Activated naive CD8-positive, alpha-beta T cell treated with anti-CD3 and anti-CD28 coated beads for 36 hours (primary cell): Measurements from ENCODE around the gene GRIN2C. TPM values are rescaled to one million over a fixed set of nuclear protein-coding genes. Genes with fewer than 3 reads are reported as not detected.
"Not testable (repeated sequence)": the region's sequence is repeated elsewhere in the genome, so short reads cannot be mapped to it uniquely, and the experiment has no call there.

Source experiments
- DNase-seq: peaks from one replicate; pipeline ENCODE4 v3.0.0; 2021
- H3K27ac Mint-ChIP-seq: one replicate; pipeline ENCODE4 v1.8.0; 2022; ENCODE audit warnings: mild to moderate bottlenecking, moderate library complexity, mixed read lengths
- H3K27me3 Mint-ChIP-seq: one replicate; pipeline ENCODE4 v1.8.0; 2022; ENCODE audit warnings: mild to moderate bottlenecking, mixed read lengths
- H3K36me3 Mint-ChIP-seq: one replicate; pipeline ENCODE4 v1.8.0; 2021; ENCODE audit warnings: mild to moderate bottlenecking, mixed read lengths
- H3K4me1 Mint-ChIP-seq: one replicate; pipeline ENCODE4 v1.8.0; 2021; ENCODE audit warnings: mixed read lengths
- H3K4me3 Mint-ChIP-seq: one replicate; pipeline ENCODE4 v1.8.0; 2022; ENCODE audit warnings: mild to moderate bottlenecking, moderate library complexity, mixed read lengths
- H3K9me3 Mint-ChIP-seq: one replicate; pipeline ENCODE4 v1.8.0; 2022; ENCODE audit warnings: mixed read lengths
- total RNA-seq, 2 experiments: library from RNA; stranded (reverse); gene quantifications; one replicate each; pipeline ENCODE4 v1.2.3, GENCODE V29; 2021

Gene GRIN2C
- not detected for total RNA-seq

DNA sequence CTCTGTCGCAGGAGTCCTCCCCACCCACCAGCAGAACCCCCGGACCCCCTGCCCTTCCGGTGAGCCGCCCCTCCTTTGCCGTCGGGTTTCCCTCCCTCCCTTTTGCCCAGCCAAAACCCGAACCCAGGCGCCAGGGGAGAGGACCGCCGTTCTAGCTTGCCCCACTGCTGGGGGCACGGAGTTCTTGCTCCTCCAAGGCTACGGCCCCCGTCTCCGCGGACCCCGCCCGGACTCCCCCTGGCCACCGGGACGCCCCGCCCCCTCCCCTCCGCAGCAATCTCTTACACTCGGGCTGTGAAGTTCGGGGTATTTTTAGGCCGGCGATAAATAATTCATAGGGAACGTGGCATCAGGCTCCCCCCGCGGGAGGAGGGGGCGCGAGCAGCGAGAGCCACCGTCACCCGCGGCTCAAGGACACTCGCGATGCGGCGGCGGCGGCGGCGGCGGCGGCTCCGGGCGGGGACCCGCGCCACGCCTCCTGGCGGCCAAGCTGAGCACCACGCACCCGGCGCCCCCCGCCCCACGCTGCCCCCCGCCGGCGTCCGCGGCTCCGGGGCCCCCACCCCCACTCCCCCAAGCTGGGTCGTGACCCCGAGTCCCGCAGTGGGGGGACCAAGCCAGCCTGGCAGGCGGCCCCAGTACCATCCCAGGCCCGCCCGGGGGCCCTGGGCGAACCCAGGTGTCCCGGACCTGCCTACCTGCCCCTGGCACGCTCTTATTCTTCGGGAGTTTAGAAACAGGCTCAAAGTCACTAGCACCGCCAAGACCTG lies at the start of gene GRIN2C:
Gene GRIN2C (minus strand): TSS at position 427 of the 770 bp plus-strand sequence. CDS start 4,793 bp downstream, outside the sequence.
- Mint-ChIP-seq H3K27ac (no peak within 1 kb of the TSS), H3K4me3 (peak within 1 kb of the TSS; percentile 40), H3K36me3 (no peaks in the 10 kb centered on the region), H3K4me1 (peaks cover 10% of the 10 kb centered on the region), H3K27me3 (peaks cover 74% of the 10 kb centered on the region), H3K9me3 (no peaks in the 10 kb centered on the region)
- peak; percentile 44 for DNase-seq

- not testable (repeated sequence) for H3K36me3 Mint-ChIP-seq, H3K9me3 Mint-ChIP-seq, H3K27ac Mint-ChIP-seq, H3K4me3 Mint-ChIP-seq, DNase-seq, H3K4me1 Mint-ChIP-seq, H3K27me3 Mint-ChIP-seq
Measured at GRCh38 chr17:74909097-74909496, 49.4 kb upstream of the GRIN2C start.

- no peak for DNase-seq
- Mint-ChIP-seq H3K4me1 (peaks cover 5% of the 10 kb centered on the region), H3K9me3 (no peaks in the 10 kb centered on the region), H3K4me3 (no peak overlapping the region), H3K27ac (no peak overlapping the region), H3K27me3 (peaks cover 13% of the 10 kb centered on the region), H3K36me3 (no peaks in the 10 kb centered on the region)
Measured at GRCh38 chr17:74907012-74907411, 47.3 kb upstream of the GRIN2C start.

- not testable (repeated sequence) for H3K9me3 Mint-ChIP-seq, H3K27ac Mint-ChIP-seq, H3K4me3 Mint-ChIP-seq, H3K4me1 Mint-ChIP-seq, DNase-seq, H3K36me3 Mint-ChIP-seq
- H3K27me3 Mint-ChIP-seq, result peaks cover 18% of the 10 kb centered on the region
Measured at GRCh38 chr17:74906214-74906793, 46.6 kb upstream of the GRIN2C start.

DNA sequence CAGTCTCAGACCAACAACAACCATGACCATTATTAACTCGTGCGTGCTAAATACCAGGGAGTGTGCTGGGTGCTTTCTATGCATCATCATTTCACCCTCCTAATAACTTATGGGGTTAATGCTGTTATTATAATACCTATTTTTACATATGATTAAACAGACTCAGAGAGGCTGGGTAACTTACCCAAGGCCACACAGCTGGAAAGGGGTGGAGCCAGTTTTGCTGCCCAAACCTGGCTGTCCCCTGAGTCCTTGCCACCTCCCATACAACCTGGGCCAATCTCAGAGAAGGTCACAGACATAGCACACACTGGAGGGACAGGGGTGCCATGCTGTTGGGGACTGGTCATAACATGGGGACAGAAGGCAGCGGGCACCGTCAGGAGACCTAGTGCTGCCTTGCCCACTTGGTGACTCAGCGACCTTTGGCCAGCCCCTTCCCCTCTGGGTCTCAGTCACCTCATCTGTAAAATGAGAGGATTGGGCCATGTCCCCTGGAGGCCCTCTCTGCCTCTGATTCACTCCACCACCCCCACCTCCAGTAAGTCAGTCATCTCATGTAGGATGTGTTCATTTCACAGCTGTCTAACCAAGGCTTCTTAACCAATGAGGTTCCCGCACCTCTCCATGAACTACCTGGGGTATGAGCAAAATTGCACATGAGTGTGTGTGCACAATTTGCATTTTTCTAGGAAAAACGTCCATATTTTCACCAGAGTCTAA lies 45.2 kb upstream of the GRIN2C start:
- DNase-seq, result no peak
- no peak overlapping the region for H3K27ac Mint-ChIP-seq
- no peak overlapping the region for H3K4me3 Mint-ChIP-seq
- H3K4me1 Mint-ChIP-seq, result peaks cover 5% of the 10 kb centered on the region
- no peaks in the 10 kb centered on the region for H3K9me3 Mint-ChIP-seq
- H3K36me3 Mint-ChIP-seq, result no peaks in the 10 kb centered on the region
- H3K27me3 Mint-ChIP-seq, result peaks cover 18% of the 10 kb centered on the region

DNA sequence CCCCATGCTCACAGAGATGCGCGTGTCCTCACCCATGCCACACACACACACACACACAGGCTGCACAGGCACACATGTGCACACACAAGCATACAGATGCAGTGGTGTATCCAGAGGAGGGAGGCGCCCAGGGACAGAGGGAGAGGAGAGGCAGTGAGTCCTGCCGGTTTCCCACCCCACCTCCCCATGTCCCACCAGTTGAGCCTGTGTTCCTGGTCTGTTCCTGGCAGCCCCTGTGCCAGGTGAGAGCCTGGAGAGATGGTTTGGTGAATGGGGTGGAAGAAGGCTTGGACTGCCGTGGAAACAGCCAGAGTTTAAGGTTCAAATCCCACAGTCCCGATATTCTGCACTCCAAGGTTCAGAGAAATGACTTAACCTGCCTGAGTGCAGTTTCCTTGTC lies 44.0 kb upstream of the GRIN2C start:
- Mint-ChIP-seq H3K4me1 (peaks cover 5% of the 10 kb centered on the region), H3K9me3 (no peaks in the 10 kb centered on the region), H3K4me3 (no peak overlapping the region), H3K27me3 (peaks cover 18% of the 10 kb centered on the region), H3K36me3 (no peaks in the 10 kb centered on the region), H3K27ac (no peak overlapping the region)
- DNase-seq, result no peak

- no peaks in the 10 kb centered on the region for H3K36me3 Mint-ChIP-seq
- no peaks in the 10 kb centered on the region for H3K9me3 Mint-ChIP-seq
- DNase-seq, result no peak
- peaks cover 5% of the 10 kb centered on the region for H3K4me1 Mint-ChIP-seq
- peaks cover 18% of the 10 kb centered on the region for H3K27me3 Mint-ChIP-seq
- H3K4me3 Mint-ChIP-seq, result no peak overlapping the region
- H3K27ac Mint-ChIP-seq, result no peak overlapping the region
Measured at GRCh38 chr17:74903034-74903433, 43.3 kb upstream of the GRIN2C start.

GRCh38 chr17:74901353-74902135 lies 41.9 kb upstream of the GRIN2C start:
- no peak for DNase-seq
- Mint-ChIP-seq H3K27ac (no peak overlapping the region), H3K4me3 (no peak overlapping the region), H3K27me3 (peaks cover 18% of the 10 kb centered on the region), H3K9me3 (no peaks in the 10 kb centered on the region), H3K4me1 (peaks cover 5% of the 10 kb centered on the region), H3K36me3 (no peaks in the 10 kb centered on the region)

- H3K27me3 Mint-ChIP-seq, result peaks cover 30% of the 10 kb centered on the region
- H3K4me1 Mint-ChIP-seq, result peaks cover 3% of the 10 kb centered on the region
- H3K4me3 Mint-ChIP-seq, result no peak overlapping the region
- no peaks in the 10 kb centered on the region for H3K36me3 Mint-ChIP-seq
- no peaks in the 10 kb centered on the region for H3K9me3 Mint-ChIP-seq
- H3K27ac Mint-ChIP-seq, result no peak overlapping the region
- no peak for DNase-seq
Measured at GRCh38 chr17:74900208-74900607, 40.5 kb upstream of the GRIN2C start.

GRCh38 chr17:74898376-74898946 lies 38.8 kb upstream of the GRIN2C start:
- no peaks in the 10 kb centered on the region for H3K9me3 Mint-ChIP-seq
- H3K27me3 Mint-ChIP-seq, result peaks cover 40% of the 10 kb centered on the region
- H3K4me3 Mint-ChIP-seq, result no peak overlapping the region
- DNase-seq, result no peak
- H3K4me1 Mint-ChIP-seq, result peaks cover 2% of the 10 kb centered on the region
- no peak overlapping the region for H3K27ac Mint-ChIP-seq
- H3K36me3 Mint-ChIP-seq, result no peaks in the 10 kb centered on the region

DNA sequence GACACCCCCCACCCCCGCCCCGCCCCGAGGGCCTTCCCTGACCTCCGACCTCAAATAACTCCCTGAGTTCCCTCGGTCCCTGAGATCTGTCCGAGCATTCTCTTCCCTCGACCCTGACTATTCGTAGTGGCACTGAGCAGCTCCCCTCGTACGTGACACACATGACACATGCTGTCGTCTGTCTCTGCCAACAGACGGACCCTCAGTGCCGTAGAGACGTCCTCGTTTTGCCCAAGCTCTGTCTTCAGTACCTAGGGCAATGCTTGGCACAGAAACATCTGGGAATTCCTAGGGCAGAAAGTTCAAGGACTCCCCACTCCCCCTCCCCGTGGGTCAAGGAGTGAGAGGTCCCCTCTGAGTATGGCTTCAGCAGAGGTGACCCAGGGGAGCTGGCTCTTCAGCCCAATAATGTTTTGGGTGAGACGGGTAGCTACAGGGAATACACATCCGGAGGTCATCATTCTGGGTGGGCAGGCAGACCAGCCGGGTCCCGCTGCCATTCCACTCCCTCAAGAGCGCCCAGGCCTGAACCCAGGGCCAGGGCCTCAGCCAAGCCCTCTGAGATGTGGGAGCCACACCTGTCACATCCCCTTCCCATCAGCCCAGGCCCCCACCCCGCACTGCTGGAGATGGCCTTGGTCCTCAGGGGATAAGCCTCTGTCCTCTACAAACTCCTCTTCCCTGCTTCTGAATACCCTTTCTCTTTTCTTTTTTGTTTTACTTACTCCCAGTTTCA lies 34.4 kb upstream of the GRIN2C start:
- Mint-ChIP-seq H3K4me1 (peaks cover 2% of the 10 kb centered on the region), H3K4me3 (peak overlapping the region; percentile 48), H3K27ac (no peak overlapping the region), H3K9me3 (no peaks in the 10 kb centered on the region), H3K27me3 (peaks cover 54% of the 10 kb centered on the region), H3K36me3 (no peaks in the 10 kb centered on the region)
- DNase-seq, result no peak

GRCh38 chr17:74892974-74893911 lies 33.6 kb upstream of the GRIN2C start, which contains the start of gene FADS6:
Gene FADS6 (minus strand): TSS chr17:74893633. CDS start chr17:74893595, 38 bp downstream.
- peak; percentile 15 for DNase-seq
- Mint-ChIP-seq H3K27me3 (peaks cover 54% of the 10 kb centered on the region), H3K9me3 (no peaks in the 10 kb centered on the region), H3K36me3 (no peaks in the 10 kb centered on the region), H3K4me3 (peak within 1 kb of the TSS; percentile 48), H3K4me1 (peaks cover 2% of the 10 kb centered on the region), H3K27ac (no peak within 1 kb of the TSS)
